HEK293 (cell line): ENCODE results near the gene RPL10.

Experiments used
- ZEB2 ChIP-seq: fragments of 450-650 bp; formaldehyde crosslinking; IDR thresholded peaks from 2 replicates; pipeline ENCODE4 v1.5.1; 2016; ENCODE audit warnings: missing biosample characterization, missing genetic modification characterization
- ZNF121 ChIP-seq: fragments of 450-650 bp; formaldehyde crosslinking; IDR thresholded peaks from 2 replicates; pipeline ENCODE4 v1.5.1; 2016; ENCODE audit warnings: missing biosample characterization, missing genetic modification characterization
- ZNF23 ChIP-seq: fragments of 450-650 bp; formaldehyde crosslinking; IDR thresholded peaks from 2 replicates; pipeline ENCODE4 v1.5.1; 2016; ENCODE audit warnings: missing biosample characterization, missing genetic modification characterization, borderline replicate concordance
- ZNF311 ChIP-seq: fragments of 450-650 bp; formaldehyde crosslinking; IDR thresholded peaks from 2 replicates; pipeline ENCODE4 v1.5.1; 2017; ENCODE audit warnings: missing biosample characterization, missing genetic modification characterization, borderline replicate concordance
- ZNF747 ChIP-seq: fragments of 450-650 bp; formaldehyde crosslinking; IDR thresholded peaks from 2 replicates; pipeline ENCODE4 v1.5.1; 2016; ENCODE audit warnings: missing biosample characterization, missing genetic modification characterization

GRCh38 chrX:154441984-154442707 lies 44.0 kb downstream of the RPL10 start:
- TF ChIP-seq ZEB2 (tag by site-specific recombination): no peak
- TF ChIP-seq ZNF121 (tag by site-specific recombination): no peak
- no peak for TF ChIP-seq ZNF747 (tag by site-specific recombination)
- TF ChIP-seq ZNF23 (tag by site-specific recombination): no peak
- no peak for TF ChIP-seq ZNF311 (tag by site-specific recombination)
